GM18519 (cell line): Measurements from ENCODE around the gene SBF1.

Source experiments
- ATAC-seq: cut with Tn5 transposase; IDR thresholded peaks from one replicate; pipeline ENCODE4 v1.9.1; 2021; ENCODE audit warnings: mild to moderate bottlenecking, moderate library complexity; ENCODE audit not compliant: unreplicated experiment, low FRiP score

The SBF1 gene

DNA sequence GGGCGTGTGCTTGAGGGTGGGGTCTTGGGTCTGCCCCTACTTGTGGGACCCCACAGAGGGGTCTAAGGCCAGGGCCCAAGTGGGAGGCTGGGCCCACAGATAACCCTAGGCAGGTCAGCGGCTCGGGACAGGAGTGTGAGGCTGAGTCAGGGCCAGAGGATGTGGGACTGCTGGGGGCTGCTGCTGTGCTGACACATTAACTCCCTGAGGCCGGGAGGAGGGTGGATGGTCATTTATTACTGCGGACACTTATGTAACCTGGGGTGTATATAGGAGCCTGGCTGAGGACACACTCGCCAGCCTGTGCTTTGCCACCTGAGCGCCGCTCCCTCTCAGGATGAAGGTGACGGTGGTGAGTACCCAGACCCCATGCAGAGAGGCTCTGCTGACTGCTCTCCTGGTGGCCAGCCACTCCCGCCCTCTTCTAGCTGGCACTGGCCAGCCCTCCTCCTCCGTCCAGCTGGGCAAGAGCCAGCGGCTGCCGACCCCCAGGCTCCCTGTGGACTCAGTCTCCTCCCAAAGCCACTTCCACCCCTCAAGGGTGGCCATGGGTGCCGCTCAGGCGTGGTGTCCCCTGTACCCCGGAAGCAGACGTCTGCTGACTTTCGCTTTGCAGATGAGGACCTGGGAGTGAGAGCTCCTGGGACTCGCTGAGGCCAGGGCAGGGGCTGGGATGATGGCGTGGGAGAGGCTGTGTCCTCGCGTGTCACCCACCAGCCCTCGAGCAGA, 11.9 kb upstream of the SBF1 start, which contains the start of gene MIOX:
Gene MIOX (plus strand): TSS at position 299 of the 729 bp plus-strand sequence. CDS start 39 bp downstream, at position 338.
- no peak for ATAC-seq

GRCh38 chr22:50485221-50486131, 10.6 kb upstream of the SBF1 start:
- no peak for ATAC-seq

DNA sequence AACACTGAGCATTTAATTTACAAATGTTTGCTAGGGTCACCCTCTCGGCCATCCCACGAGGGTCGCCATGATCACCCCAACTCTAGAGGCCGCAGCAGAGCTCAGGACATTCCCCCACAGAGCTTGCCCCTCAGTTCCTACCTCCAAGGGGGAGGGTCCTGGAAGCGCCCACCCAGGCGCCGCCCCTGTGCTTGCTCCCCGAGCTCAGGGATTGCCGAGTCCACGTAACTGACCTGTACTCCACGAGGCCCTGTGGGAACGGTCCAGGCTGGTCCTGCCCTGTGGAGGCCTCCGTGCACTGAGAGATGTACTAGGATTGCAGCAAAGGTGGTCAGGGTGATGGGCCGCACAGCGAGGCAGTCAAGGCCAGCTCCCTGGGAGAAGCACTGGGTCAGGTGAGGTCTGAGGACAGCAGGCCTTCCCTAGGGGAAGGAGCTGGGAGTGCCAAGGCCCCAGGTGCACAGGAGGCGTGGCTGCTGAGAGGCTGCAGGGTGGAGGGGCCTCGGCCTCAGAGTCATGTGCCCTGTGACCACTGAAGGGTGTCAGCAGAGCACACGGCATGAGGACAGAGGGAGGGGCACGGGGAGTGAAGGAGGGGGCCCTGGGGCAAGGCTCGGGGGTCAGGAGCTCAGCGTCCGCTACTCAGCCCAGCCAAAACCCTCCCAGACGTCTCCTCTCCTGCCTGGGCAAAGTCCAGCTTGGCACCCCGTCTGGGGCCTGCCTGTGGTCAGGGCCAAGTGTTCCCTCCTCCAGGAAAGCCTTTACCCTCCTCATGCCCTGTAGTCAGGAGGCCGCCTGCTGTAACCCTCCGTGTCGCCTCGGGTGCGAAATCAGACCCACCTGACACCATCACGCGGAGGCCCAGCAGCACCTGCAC, 9.4 kb upstream of the SBF1 start:
- ATAC-seq, result no peak

DNA sequence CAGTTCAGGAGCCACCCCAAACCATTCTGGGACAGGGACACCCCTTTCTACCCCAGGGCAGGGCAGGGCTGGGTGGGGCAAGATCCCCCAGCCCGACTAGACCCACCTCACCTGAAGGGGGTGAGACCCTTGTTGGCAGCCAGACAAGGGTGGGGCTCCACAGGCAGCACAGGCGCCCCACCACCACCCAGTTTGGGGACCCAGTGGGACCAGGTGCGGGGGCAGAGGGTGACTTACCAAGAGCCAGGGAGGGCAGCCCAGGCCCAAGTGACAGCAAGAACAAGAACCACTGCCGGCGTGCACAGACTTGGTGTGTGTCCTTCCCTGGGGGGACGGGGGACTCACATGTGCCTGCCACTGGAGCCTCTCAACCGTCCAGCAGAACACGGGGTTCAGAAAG, 8.7 kb upstream of the SBF1 start:
- no peak for ATAC-seq

DNA sequence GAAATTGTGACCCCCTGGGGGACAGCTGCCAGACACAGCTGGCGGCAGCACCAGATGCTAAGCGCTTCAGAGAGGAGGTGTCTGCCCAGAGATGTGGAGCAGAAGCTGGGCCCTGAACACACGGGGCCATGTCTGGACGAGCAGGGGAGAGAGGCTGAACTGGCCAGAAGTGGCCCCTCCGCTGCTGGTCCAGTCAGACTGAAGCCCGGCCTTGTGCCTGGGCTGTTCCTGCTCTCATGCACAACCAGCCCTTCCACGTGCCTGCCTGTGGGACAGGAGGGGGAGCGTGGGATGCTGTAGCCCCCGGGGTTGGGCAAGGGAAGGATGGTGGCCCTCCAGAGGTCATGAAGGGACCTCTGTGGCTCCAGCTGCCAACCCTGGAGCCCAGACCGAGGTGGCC, 8.3 kb upstream of the SBF1 start:
- no peak for ATAC-seq

- ATAC-seq, result no peak
Measured at GRCh38 chr22:50482107-50483074, 7.6 kb upstream of the SBF1 start.

DNA sequence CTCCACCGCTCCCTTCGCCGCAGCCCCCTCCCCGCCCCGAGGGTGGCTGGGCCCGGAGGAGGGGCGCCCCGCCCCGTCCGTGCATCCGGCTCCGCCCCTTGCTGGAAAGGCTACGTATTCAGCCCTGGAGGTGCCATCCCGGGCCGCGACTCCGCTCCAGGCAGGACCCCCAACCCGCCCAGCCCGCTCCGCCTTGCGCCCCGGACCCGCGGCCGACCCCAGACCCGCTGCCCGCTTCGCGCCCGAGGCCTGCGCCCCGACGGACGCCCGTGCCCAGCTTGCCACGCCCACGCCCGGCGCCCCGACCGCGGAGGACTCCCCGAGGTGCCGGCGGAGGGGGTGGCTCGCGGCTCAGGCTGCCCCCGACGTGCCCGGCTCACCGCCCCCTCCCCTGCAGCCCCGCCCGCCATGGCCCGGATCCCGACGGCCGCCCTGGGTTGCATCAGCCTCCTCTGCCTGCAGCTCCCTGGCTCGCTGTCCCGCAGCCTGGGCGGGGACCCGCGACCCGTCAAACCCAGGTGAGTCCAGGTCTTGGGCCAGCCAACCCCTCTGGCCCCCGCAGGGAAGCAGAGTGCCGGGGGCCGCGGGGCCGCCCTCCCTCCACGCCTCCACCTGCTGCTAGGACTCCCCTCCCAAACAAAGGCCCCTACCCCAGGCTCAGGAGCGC, 6.7 kb upstream of the SBF1 start, which contains the start of gene ADM2:
Gene ADM2 (plus strand): TSS at position 104 of the 667 bp plus-strand sequence. CDS start 305 bp downstream, at position 409.
- no peak for ATAC-seq

- ATAC-seq, result no peak
Measured at GRCh38 chr22:50481045-50481439, 6.2 kb upstream of the SBF1 start.

GRCh38 chr22:50479721-50480120, 4.9 kb upstream of the SBF1 start:
- no peak for ATAC-seq

DNA sequence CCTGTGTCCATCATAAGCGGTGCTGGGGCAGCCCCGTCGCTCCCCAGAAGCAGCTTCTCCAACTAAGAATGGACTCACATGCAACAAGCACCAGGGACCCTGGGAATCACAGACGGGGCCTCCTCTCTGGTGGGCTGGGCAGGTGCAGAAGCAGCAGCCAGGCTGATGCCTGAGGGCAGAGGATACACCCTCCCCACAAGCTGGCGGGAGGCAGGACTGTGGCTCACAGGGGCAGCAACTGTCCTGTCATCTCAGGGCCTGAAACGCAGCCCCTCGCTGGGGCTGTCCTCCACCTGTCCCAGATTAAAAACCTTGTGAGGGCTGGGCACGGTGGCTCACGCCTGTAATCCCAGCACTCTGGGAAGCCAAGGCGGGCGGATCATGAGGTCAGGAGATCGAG, 3.1 kb upstream of the SBF1 start:
- no peak for ATAC-seq

- ATAC-seq, result no peak
Measured at GRCh38 chr22:50476868-50477267, 2.0 kb upstream of the SBF1 start.

GRCh38 chr22:50475652-50476002, 792 bp upstream of the SBF1 start:
- no peak for ATAC-seq

- ATAC-seq, result no peak
Measured at GRCh38 chr22:50473855-50474671, 772 bp downstream of the SBF1 start.

DNA sequence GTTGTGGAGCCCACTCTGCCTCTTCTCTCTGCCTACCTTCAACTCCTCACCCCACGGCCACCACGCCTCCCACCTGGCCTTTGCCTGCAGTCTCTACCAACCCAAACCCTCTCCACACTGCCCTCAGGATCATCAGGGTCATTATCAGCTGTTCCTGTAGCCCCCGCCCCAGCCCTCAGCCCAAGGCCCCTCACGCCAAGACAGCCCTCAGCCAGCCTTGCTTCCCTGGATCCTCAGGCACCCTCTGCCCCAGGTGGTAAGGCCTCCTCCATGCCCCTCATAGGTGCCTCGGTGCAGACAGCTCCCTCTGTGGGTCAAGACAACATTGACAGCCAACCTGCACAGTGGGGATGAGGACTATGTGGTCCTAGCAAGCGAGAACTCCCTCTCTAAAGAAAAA, 1.7 kb downstream of the SBF1 start:
- ATAC-seq, result no peak

GRCh38 chr22:50471962-50472361, 2.9 kb downstream of the SBF1 start:
- ATAC-seq, result no peak

- no peak for ATAC-seq
Measured at GRCh38 chr22:50471197-50471847, 3.5 kb downstream of the SBF1 start.

GRCh38 chr22:50470491-50470890, 4.3 kb downstream of the SBF1 start:
- no peak for ATAC-seq
